ENCODE data around the gene MAOB.

- TF ChIP-seq ZNF16 (tag by site-specific recombination; IDR thresholded peaks at IDR 0.05; ENCODE audit: low read depth) (no peak), ZNF266 (tag by site-specific recombination; IDR thresholded peaks at IDR 0.05; ENCODE audit: low read depth) (no peak), ZNF223 (tag by site-specific recombination; IDR thresholded peaks at IDR 0.05) (no peak), ZNF184 (tag by site-specific recombination; IDR thresholded peaks at IDR 0.05) (no peak), ZBTB7A (tag by site-specific recombination; IDR thresholded peaks at IDR 0.05; ENCODE audit: low read depth) (no peak), CTCF (tag by site-specific recombination; IDR thresholded peaks at IDR 0.05) (no peak)
Measured at GRCh38 chrX:43870011-43870410, 12.2 kb downstream of the MAOB start.
